ENCODE results near the gene SIL1. TPM values are rescaled to one million over a fixed set of nuclear protein-coding genes. Genes with fewer than 3 reads are reported as not detected.

SIL1 gene
- total and polyA plus RNA-seq, 9 of the 15 experiments (the other 6 are each of a cell fraction or from before 2014, with no cell fraction given): 1.3 to 30.5 (median 18.1) TPM

GRCh38 chr5:139167533-139167932, 30.6 kb downstream of the SIL1 start (continued):
- TF ChIP-seq, protein P1, sequence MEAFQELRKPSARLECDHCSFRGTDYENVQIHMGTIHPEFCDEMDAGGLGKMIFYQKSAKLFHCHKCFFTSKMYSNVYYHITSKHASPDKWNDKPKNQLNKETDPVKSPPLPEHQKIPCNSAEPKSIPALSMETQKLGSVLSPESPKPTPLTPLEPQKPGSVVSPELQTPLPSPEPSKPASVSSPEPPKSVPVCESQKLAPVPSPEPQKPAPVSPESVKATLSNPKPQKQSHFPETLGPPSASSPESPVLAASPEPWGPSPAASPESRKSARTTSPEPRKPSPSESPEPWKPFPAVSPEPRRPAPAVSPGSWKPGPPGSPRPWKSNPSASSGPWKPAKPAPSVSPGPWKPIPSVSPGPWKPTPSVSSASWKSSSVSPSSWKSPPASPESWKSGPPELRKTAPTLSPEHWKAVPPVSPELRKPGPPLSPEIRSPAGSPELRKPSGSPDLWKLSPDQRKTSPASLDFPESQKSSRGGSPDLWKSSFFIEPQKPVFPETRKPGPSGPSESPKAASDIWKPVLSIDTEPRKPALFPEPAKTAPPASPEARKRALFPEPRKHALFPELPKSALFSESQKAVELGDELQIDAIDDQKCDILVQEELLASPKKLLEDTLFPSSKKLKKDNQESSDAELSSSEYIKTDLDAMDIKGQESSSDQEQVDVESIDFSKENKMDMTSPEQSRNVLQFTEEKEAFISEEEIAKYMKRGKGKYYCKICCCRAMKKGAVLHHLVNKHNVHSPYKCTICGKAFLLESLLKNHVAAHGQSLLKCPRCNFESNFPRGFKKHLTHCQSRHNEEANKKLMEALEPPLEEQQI (IDR thresholded peaks at IDR 0.05): no peak
- TF ChIP-seq RAD51 (IDR thresholded peaks at IDR 0.05; ENCODE audit: borderline replicate concordance, low read depth) (no peak), TGIF2 (CRISPR knock-in tag; IDR thresholded peaks at IDR 0.05) (no peak), SNAPC5 (CRISPR knock-in tag; IDR thresholded peaks at IDR 0.05) (no peak), ZNF398 (CRISPR knock-in tag; IDR thresholded peaks at IDR 0.05) (no peak)
- TF ChIP-seq, protein P2, sequence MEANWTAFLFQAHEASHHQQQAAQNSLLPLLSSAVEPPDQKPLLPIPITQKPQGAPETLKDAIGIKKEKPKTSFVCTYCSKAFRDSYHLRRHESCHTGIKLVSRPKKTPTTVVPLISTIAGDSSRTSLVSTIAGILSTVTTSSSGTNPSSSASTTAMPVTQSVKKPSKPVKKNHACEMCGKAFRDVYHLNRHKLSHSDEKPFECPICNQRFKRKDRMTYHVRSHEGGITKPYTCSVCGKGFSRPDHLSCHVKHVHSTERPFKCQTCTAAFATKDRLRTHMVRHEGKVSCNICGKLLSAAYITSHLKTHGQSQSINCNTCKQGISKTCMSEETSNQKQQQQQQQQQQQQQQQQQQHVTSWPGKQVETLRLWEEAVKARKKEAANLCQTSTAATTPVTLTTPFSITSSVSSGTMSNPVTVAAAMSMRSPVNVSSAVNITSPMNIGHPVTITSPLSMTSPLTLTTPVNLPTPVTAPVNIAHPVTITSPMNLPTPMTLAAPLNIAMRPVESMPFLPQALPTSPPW (CRISPR knock-in tag; IDR thresholded peaks at IDR 0.05): no peak
